ENCODE results near the gene GPR148.

GPR148 gene

GRCh38 chr2:130737592-130737991 is 8.7 kb downstream of the GPR148 start:
- no peak for DNase-seq (ENCODE audit: low read depth)
- no peak overlapping the region for H3K4me3 ChIP-seq (ENCODE audit: low read depth, low read length)
- TF ChIP-seq CTCF (conservative IDR thresholded peaks at IDR 0.05; ENCODE audit: low read depth, low read length) = no peak

- DNase-seq (ENCODE audit: low read depth) = no peak
- TF ChIP-seq CTCF (conservative IDR thresholded peaks at IDR 0.05; ENCODE audit: low read depth, low read length) = no peak
- no peak overlapping the region for H3K4me3 ChIP-seq (ENCODE audit: low read depth, low read length)
Observed at GRCh38 chr2:130740671-130741070, 11.8 kb downstream of the GPR148 start.

GRCh38 chr2:130743278-130743677 is 14.4 kb downstream of the GPR148 start:
- TF ChIP-seq CTCF (conservative IDR thresholded peaks at IDR 0.05; ENCODE audit: low read depth, low read length) = no peak
- DNase-seq (ENCODE audit: low read depth) = no peak
- no peak overlapping the region for H3K4me3 ChIP-seq (ENCODE audit: low read depth, low read length)

GRCh38 chr2:130744287-130745117 is 15.6 kb downstream of the GPR148 start:
- DNase-seq (ENCODE audit: low read depth) = no peak
- no peak for TF ChIP-seq CTCF (conservative IDR thresholded peaks at IDR 0.05; ENCODE audit: low read depth, low read length)

GRCh38 chr2:130749078-130749477 is 20.2 kb downstream of the GPR148 start:
- H3K4me3 ChIP-seq (ENCODE audit: low read depth, low read length) = no peak overlapping the region
- TF ChIP-seq CTCF (conservative IDR thresholded peaks at IDR 0.05; ENCODE audit: low read depth, low read length) = no peak
- DNase-seq (ENCODE audit: low read depth) = no peak

More at GRCh38 chr2:130744287-130745117, 15.6 kb downstream of the GPR148 start:
- no peak overlapping the region for H3K4me3 ChIP-seq (ENCODE audit: low read depth, low read length)

- no peak for TF ChIP-seq CTCF (conservative IDR thresholded peaks at IDR 0.05; ENCODE audit: low read depth, low read length)
- DNase-seq (ENCODE audit: low read depth) = no peak
- H3K4me3 ChIP-seq (ENCODE audit: low read depth, low read length) = no peak overlapping the region
Observed at GRCh38 chr2:130749641-130750040, 20.8 kb downstream of the GPR148 start.

- no peak for DNase-seq (ENCODE audit: low read depth)
- no peak for TF ChIP-seq CTCF (conservative IDR thresholded peaks at IDR 0.05; ENCODE audit: low read depth, low read length)
- H3K4me3 ChIP-seq (ENCODE audit: low read depth, low read length) = no peak overlapping the region
Observed at GRCh38 chr2:130754811-130755210, 25.9 kb downstream of the GPR148 start.

All from choroid plexus epithelial cell (primary cell).